GM18868 (cell line): Measurements from ENCODE around the gene COL19A1.
A peak's percentile ranks its signal among the peaks of the same experiment; 100 is the strongest.
"Not testable (repeated sequence)": the region's sequence is repeated elsewhere in the genome, so short reads cannot be mapped to it uniquely, and the experiment has no call there.

Experiments
- ATAC-seq: cut with Tn5 transposase; IDR thresholded peaks from one replicate; pipeline ENCODE4 v1.9.1; 2021; ENCODE audit warnings: mild to moderate bottlenecking, moderate library complexity; ENCODE audit not compliant: unreplicated experiment

COL19A1 gene

DNA sequence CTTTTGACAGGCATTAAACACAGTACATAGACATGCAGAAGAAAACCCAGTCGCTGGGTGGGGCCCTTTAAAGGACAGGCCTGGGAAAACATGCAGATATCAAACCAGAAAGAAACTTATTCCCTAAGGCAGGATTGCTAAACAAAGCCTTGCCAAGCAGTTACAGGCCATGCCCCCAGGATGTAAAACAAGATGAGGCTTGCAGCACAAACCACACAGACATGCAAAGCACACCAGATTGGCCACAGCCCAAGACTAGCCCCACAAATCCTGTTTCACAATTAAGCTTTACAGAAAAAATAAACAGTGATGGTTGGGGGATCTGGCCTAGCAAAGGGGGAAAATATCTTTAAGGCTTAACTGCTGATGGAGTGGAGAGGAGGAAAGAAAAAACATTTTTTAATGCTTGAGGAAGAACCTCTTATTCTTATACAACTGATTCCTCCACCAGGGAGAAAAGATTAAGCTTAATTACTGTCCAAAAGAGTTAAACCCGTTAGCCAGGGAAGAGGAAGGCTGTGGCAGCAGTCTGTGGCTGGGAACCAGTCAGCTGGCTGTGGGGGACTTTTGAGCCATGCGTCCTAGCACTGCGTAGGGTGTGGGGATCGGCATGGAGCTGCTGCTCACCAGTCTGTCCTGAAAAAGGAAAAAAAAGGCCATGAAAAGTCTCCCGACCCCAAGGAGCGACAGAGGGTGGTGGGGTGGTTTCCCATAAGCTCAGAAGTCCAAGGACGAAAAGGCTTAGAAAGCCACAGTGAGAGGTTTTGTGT is 28.4 kb downstream of the COL19A1 start:
- peak; percentile 61 for ATAC-seq

DNA sequence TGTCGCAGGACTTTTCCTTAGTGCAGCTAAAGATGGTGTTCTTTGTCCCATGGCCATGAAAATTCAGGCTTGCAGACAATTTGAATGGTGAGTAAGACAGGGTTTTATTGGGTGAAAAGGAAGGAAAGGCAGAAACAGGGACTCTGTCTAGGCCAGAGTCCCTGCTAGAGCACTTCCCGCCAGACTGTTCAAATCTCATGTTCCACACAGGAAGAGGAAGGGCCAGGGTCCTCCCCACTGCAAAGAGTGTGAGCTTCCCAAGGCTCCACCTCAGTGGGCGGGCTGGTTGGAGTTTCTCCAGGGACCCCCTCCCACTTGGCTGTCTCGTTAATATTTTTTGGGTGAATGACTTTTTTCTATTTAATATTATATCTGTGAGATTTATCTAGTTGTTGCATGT is 29.0 kb downstream of the COL19A1 start:
- no peak for ATAC-seq

DNA sequence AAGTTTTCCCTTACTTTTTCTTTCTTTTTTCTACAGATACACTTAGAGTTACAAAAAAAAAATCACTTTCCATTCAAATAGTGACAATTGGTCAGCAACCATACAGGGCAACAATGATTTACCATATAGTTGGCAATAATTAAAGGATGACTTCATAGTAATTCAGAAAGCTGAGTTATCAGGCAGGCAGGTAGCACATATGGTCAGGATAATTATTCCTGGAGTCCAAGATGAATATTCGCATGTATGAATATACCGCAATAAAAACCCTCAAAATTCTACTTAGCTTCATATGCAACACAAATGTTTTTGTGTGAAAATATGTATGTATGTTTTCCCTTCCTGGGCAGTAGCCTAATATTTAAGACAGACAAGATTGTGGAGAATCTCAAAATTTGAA is 34.5 kb downstream of the COL19A1 start:
- no peak for ATAC-seq

DNA sequence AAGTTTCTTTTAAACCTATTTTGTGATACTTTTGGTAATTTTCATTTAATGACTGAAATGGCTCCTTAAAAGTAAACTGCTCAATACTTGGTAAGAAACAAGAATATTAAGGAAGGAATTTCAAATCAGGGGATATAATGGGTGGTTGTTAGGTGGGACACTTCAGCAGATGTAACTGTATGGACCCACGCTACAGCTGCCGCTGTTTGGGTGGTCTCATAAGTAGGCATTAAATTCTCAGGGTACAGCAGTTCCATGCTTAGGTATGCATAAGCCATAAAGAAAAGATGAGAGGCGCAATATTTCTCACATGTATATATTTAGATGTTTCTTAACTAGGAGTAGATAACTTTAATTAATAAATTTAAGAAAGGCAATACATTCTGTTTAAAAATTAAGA is 35.0 kb downstream of the COL19A1 start:
- no peak for ATAC-seq

DNA sequence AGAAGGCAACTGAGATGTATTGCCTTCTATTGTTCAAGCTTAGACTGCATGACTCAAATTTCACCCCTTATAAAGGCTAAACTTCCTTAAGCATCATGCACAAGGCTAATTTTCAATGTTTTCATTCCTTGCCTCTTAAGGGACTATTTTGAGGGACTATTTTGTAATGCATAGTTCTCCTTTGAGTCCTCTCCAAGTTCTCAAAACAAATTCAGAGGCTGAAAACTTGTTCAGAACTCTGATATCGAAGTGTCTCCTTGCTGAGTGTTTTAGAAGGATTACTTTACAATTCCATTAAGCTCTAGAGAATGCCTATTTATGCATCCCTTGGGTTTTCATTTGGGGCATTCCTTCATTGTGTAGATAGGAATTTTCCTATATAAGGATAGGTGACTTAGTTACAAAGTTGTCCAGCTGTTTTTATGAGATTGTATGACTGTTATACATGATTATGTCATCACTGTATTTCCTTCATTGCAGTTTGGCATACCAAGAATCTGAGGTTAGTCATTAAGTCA is 41.7 kb downstream of the COL19A1 start:
- no peak for ATAC-seq

DNA sequence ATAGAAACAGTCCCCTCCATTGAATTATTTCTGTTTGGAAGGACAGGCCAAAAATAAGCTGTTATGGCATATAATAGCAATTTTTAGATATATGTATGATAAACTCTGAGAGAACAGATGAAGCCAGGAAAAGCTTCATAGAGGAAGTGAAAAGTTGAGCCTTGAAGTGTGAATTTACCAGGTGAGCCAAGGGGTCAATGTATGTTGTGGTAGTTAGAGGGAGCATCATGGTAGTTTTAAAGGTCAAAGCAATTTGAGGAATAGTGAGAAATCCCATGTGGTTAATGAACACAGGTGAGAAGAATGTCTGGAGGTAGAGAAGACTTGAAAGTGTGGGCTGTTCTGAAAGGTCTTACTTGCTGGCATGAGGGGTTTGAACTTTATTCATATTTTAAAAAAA is 47.0 kb downstream of the COL19A1 start:
- ATAC-seq: no peak

DNA sequence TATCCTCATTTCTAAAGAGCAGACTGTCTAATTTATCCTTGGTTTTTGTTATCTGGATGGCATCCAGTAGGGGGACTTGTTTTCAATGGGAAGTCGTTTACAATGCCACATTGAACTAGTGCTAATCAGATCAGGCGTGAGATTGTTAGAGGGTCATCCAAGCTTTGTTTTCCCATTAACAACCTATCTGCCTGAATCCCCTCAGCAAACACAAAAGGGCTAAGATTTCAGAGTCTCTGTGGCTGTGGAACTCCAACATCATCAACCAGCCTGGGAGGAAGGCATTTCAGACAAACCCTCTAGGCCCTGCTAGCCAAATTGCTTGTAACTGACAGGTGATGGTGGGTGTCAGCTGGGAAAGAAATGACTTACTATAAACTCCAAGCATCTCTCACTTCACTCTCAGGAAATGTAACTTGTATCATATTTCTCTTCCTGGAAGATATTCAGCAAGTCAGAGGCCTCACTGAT is 47.7 kb downstream of the COL19A1 start:
- no peak for ATAC-seq

DNA sequence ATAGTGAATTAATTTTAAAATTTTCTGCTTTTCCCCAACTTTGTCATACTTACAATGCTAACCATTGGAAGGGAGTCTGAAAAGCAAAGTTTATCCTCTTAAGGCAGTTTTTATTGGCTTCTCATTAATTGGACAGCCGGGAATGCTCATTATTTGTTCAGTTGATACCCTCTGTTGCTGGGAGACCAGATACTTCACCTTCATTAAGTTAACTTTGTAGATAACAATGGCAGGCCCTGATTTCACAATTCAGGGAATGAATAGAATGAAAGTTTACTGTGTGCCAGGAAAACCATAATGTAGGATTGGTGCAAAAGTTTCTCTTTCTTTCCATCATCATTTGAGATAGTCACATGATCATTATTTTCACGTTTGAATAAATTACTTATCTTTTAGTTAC is 49.0 kb downstream of the COL19A1 start:
- no peak for ATAC-seq

DNA sequence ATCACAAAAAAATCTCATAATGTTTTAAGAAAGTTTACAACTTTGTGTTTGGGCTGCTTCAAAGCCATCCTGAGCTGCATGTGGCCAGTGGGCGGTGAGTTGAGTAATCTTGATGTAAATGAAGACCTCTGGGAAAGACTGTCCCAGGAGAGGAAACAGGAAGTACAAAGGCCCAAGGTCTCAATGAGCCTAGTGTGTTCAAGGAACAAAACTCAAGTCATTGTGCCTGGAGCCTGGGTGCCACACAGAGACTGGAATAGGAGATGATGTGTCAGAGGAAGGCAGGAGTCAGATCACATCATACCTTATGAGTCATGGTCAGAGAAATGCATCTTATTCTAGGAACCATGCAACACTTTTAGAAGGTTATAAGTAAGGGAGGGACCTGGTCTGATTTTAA is 51.5 kb downstream of the COL19A1 start:
- ATAC-seq: peak; percentile 76

DNA sequence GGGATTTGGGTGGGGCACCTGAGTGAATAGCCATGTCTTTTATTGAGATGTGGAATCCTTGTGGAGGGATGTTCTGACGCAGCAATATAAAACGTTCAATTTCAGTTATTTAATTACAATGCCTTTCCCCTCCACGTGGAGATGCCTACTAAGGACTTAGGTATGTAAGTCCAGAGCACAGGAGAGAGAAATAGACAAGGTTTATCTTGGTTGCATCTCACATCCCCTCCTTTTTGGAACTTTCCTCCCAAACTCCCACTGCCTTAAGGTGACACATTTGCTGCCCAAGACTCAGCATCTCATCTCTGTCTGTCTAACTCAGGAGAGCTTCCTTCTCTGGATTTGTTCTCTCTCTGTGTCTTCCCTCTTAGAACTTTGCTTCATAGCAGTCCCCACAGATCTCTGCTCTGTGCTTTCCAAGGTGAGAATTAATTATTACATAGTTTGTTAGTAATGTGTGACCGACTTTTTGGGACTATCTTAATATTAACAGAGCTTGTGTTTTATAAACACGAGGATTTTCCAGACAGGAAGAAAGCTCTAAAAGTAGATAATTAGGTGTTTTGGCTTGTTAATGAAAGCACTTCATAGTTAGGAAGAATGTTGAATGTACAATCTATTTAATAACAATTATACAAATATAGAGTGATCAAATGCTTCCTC is 52.6 kb downstream of the COL19A1 start:
- no peak for ATAC-seq

DNA sequence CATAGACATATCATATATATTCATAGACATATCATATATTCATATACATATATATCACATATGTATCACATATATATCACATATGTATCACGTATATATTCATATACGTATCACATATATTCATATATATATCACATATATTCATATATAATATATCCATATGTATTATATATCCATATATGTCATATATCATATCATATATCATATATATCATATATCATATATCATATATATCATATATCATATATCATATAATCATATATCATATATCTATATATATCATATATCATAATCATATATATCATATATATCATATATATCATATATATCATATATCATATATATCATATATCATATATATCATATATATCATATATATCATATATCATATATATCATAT is 54.7 kb downstream of the COL19A1 start:
- not testable (repeated sequence) for ATAC-seq

DNA sequence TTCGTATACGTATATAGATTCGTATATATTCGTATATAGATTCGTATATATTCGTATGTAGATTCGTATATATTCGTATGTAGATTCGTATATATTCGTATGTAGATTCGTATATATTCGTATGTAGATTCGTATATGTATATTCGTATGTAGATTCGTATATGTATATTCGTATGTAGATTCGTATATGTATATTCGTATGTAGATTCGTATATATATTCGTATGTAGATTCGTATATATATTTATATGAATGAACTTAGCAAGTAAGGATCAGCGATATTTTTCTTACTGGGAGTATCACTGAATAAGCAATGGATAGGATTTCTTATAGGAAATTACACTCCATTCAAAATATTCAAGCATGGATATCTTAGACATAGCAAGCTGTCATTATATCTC is 55.3 kb downstream of the COL19A1 start:
- ATAC-seq: not testable (repeated sequence)

DNA sequence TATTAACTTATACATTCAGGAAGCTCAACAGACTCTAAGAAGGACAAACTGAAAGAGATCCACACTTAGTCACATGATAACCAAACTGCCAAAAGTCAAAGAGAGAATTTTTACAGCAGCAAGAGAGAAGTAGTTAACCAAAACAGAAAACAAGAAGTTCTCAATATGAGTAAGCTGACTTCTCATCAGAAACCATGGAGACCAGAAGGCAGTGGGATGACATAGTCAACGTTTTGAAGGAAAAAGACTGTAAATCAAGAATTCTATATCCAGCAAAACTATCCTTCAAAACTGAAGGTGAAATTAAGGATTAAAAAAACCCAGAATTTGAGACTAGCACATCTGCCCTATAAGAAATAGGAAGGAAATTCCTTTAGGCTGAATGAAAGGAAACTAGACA is 60.4 kb downstream of the COL19A1 start:
- ATAC-seq: no peak

DNA sequence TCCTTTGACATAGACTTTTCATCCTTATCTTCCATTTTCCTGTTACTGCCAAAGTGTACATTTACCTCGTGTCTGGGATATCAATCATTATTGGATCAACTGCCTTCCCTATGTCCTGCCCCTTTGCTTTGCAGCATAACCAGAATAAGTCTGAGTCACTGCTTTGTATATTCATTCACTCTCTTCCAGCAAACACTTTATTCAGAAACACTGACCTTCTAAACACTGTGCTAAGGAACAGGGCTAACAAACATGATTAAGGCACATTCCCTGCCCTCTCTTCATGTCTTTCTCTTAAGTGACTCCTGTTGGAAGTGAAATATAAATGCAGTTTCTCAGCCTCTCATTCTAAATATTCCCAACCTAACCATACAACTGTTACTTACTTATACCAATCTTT is 66.9 kb downstream of the COL19A1 start:
- no peak for ATAC-seq

DNA sequence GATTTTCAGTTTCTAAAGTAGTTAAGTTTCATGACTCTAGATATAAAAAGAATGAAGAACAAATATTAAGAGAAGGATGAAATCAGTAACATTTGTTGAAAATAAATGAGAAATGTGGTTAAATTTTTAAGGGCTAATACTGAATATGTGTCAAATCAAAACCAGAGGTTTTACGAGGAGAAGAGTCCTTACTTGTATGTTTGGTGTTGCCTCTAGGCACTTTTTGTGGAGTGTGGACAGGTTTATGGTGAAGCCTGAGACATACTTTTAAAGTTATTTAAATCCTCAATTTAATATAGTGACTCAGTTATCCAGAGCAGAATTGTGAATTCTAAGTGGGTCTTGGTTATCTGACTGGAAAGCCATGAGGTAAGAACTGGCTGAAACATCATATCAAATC is 68.7 kb downstream of the COL19A1 start:
- ATAC-seq: no peak

DNA sequence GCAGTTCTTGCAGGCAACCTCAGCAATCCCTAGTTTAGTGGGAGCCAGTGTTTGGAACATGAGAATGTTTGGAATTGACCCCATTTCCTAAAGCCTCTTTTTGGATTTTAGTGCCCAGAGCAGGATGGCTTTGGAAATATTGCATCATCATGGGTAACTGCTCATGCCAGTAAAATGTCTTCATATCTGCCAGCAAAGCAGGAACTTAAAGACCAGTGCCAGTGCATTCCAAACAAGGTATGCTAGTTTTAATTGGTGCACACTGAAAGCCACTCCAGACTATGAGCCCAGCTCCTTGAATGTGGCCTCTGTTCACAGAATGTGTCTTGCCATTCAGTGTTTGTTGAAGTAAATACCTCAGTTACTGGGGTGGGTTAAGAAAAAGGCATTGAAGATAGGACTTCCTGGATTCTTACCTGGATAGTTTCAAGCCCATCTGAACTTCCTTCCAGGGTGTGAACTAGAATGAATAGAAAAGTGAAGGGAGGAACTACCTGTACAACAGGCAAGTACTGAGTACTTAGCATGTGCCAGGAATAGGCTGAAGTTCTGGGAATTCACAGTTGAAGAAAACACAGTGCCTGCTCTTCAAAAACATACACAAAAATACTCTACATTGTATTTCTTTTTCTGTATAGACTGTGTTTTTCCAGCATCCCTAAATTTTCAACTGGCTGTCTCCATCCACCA is 70.5 kb downstream of the COL19A1 start:
- no peak for ATAC-seq

DNA sequence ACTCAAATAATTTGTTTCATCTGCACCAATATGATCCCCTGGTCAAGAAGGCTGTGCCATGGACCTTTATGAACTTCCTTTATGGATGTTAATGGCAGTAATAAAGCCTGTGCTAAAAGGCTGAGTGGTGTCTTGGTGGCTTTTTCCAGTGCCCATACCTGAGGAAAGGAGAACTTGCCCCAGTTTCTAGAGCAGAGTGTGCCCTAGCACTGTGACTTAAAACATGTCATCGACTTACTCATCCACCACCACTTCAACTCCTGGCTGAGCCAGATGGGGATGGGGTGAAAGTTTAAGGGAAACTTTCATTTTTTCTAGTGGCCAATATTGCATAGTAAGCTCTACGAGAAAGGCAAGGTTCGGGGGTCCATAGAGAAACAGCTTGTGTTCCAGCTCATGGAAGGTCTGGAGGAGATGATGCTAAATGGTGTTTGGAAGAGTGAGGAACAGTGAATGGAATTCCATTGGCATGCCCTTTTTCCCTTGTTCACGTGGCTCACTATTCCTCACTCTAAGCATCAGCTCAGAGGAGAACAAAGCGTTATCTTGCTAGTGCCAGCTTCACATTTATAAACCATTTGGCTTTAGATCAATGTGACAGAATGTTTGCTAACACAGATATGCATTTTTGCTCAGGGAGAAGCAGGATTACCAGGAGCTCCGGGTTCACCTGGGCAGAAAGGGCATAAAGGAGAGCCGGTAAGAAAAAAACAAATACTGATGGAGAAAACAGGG is 71.2 kb downstream of the COL19A1 start:
- no peak for ATAC-seq

DNA sequence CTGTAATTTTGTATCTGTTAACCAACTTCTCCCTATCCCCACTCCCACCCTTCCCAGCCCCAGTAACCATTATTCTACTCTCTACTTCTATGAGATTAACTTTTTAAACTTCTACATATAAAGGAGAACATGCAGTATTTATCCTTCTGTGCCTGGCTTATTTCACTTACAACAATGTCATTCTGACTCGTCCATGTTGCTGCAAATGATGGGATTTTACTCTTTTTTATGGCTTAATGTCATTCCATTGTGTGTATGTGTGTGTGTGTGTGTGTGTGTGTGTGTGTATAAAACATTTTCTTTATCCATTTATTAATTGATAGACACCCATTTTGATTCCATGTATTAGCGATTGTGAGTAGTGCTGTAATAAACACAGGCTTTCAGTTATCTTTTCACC is 76.1 kb downstream of the COL19A1 start:
- ATAC-seq: no peak

DNA sequence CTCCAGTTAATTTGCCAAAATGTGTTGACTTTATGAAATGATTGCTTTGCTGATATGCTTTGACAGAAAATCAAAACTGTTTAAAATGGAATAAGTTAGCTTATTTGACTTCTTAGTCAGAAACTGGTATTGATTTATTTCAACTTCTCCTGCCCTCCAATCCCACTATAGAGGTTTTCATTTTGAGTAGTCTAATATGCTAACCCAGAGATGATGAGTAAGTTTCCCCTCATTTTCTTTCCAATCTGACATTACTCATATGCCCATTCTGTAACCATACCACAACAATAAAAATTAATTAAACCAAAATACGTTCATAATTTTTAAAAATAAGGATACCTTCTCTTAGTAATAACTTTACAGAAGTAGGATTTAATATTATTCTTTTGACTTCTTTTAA is 78.8 kb downstream of the COL19A1 start:
- ATAC-seq: no peak

DNA sequence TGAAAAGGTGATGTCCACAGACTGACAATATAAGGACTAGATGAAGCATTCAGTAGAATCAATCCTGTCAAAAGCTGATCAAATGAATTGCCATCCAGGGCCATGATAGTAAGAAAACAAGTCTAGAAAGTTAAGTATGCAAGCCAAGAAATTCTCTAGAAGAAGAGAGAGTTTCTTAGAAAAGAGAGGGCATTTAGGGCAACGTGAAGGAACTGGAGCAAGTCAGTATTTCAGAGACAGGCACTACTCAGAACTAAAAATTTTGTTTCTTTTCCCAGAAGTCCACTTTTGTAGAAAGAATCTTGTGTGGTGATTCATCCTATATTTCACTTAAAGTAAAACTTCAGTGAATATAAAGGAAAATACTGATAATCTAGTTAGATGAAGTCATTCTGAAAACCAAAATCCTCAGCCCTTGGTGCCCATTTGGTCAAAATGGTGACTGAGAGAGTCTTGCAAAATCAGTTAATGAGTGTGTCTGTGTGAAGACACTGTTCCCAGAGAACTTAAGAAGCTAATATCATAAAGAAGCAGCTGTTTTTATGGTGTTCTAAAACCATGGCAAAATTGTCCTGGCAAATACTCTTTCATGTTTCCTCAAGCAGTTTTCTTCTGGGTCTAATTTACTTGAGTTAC is 82.2 kb downstream of the COL19A1 start:
- ATAC-seq: no peak

DNA sequence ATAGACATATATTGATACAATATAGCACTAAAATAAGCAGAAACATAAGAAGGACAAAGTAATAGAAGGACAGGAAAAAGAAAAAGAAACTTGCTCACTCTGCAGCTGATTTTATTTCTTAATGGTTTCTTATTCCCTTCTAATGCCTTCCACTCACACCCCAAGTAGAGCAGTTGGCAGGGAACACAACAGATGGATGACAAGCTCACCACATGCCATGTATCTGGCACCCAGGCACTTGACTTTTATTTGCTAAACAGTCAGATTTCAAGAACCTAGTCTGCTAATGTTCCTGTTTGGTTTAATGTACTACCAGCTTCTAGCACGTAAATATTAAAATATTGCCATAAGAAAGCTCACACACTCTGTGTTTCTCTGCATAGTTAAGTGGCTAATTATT is 87.1 kb downstream of the COL19A1 start:
- no peak for ATAC-seq
